H9 (cell line): ENCODE results near the gene CDK17. TPM values are rescaled to one million over a fixed set of nuclear protein-coding genes. Genes with fewer than 3 reads are reported as not detected.

Experiments
- DNase-seq: peaks from one replicate; pipeline ENCODE4 v3.0.0-alpha.2; 2017
- H2AFZ ChIP-seq: one replicate; pipeline ENCODE4 v1.6.1; 2013; ENCODE audit warnings: mild to moderate bottlenecking, low read length, control low read depth, moderate library complexity
- H2AK5ac ChIP-seq: 2 replicates; pipeline ENCODE4 v1.6.1; 2013; ENCODE audit warnings: low read length, control low read depth, mixed read lengths; ENCODE audit not compliant: insufficient read length
- H2BK120ac ChIP-seq: one replicate; pipeline ENCODE4 v1.6.1; 2013; ENCODE audit warnings: low read depth, mild to moderate bottlenecking, low read length, control low read depth, inconsistent platforms; ENCODE audit not compliant: poor library complexity, severe bottlenecking
- H2BK12ac ChIP-seq: 2 replicates; pipeline ENCODE4 v1.6.1; 2013; ENCODE audit warnings: low read length, control low read depth, mixed read lengths, low read depth; ENCODE audit not compliant: insufficient read length
- H2BK15ac ChIP-seq: 2 replicates; pipeline ENCODE4 v1.6.1; 2013; ENCODE audit warnings: low read depth, low read length, control low read depth
- H2BK20ac ChIP-seq: one replicate; pipeline ENCODE4 v1.6.1; 2013; ENCODE audit warnings: low read depth, mild to moderate bottlenecking, low read length, control low read depth, inconsistent platforms; ENCODE audit not compliant: poor library complexity, severe bottlenecking
- H2BK5ac ChIP-seq: 2 replicates; pipeline ENCODE4 v1.6.1; 2013; ENCODE audit warnings: low read length, control low read depth, mixed read lengths; ENCODE audit not compliant: insufficient read length
- H3K14ac ChIP-seq: 2 replicates; pipeline ENCODE4 v1.6.1; 2013; ENCODE audit warnings: low read length, control low read depth; ENCODE audit not compliant: insufficient read depth
- H3K18ac ChIP-seq: 2 replicates; pipeline ENCODE4 v1.6.1; 2013; ENCODE audit warnings: low read depth, mild to moderate bottlenecking, mixed read lengths, low read length, control low read depth; ENCODE audit not compliant: insufficient read length
- H3K23ac ChIP-seq: 2 replicates; pipeline ENCODE4 v1.6.1; 2013; ENCODE audit warnings: low read length, control low read depth, mixed read lengths, low read depth; ENCODE audit not compliant: insufficient read length
- H3K23me2 ChIP-seq: 2 replicates; pipeline ENCODE4 v1.6.1; 2013; ENCODE audit warnings: low read depth, mild to moderate bottlenecking, mixed read lengths, low read length, control low read depth; ENCODE audit not compliant: insufficient read length, poor library complexity, severe bottlenecking
- H3K27ac ChIP-seq: 2 replicates; pipeline ENCODE4 v1.5.1; 2013; ENCODE audit warnings: low read length, control low read depth, mixed read lengths, low read depth; ENCODE audit not compliant: insufficient read length
- H3K27me3 ChIP-seq: 2 replicates; pipeline ENCODE4 v1.6.1; 2013; ENCODE audit warnings: low read length, control low read depth, inconsistent platforms; ENCODE audit not compliant: insufficient read depth
- H3K4ac ChIP-seq: 2 replicates; pipeline ENCODE4 v1.6.1; 2013; ENCODE audit warnings: low read depth, mild to moderate bottlenecking, control low read depth, inconsistent platforms, low read length, moderate library complexity
- H3K4me1 ChIP-seq: 2 replicates; pipeline ENCODE4 v1.6.1; 2013; ENCODE audit warnings: low read length, control low read depth, inconsistent platforms; ENCODE audit not compliant: insufficient read depth
- H3K4me2 ChIP-seq: 2 replicates; pipeline ENCODE4 v1.6.1; 2013; ENCODE audit warnings: low read length, control low read depth, mixed read lengths; ENCODE audit not compliant: insufficient read length, insufficient read depth
- H3K56ac ChIP-seq: 2 replicates; pipeline ENCODE4 v1.6.1; 2013; ENCODE audit warnings: low read depth, mild to moderate bottlenecking, mixed read lengths, low read length, control low read depth; ENCODE audit not compliant: insufficient read length
- H3K79me1 ChIP-seq: 2 replicates; pipeline ENCODE4 v1.6.1; 2013; ENCODE audit warnings: low read depth, mild to moderate bottlenecking, moderate library complexity, low read length, control low read depth, inconsistent platforms; ENCODE audit not compliant: insufficient read depth, poor library complexity, severe bottlenecking
- H3K79me2 ChIP-seq: 2 replicates; pipeline ENCODE4 v1.6.1; 2013; ENCODE audit warnings: low read length, control low read depth, inconsistent platforms; ENCODE audit not compliant: insufficient read depth
- H3K9ac ChIP-seq: 2 replicates; pipeline ENCODE4 v1.6.1; 2013; ENCODE audit warnings: low read length, control low read depth, mixed read lengths; ENCODE audit not compliant: insufficient read length; ENCODE audit errors: extremely low read depth
- H3K9me3 ChIP-seq: one replicate; pipeline ENCODE4 v1.6.1; 2013; ENCODE audit warnings: low read depth, low read length, inconsistent platforms; ENCODE audit not compliant: control insufficient read depth
- H3T11ph ChIP-seq: one replicate; pipeline ENCODE4 v1.6.1; 2013; ENCODE audit warnings: mild to moderate bottlenecking, low read length, control low read depth, inconsistent platforms
- H4K20me1 ChIP-seq: one replicate; pipeline ENCODE4 v1.6.1; 2013; ENCODE audit not compliant: control insufficient read depth, insufficient read length, insufficient read depth
- H4K5ac ChIP-seq: 2 replicates; pipeline ENCODE4 v1.6.1; 2013; ENCODE audit warnings: low read depth, mild to moderate bottlenecking, mixed read lengths, low read length, control low read depth; ENCODE audit not compliant: insufficient read length
- H4K8ac ChIP-seq: replicated peaks from 2 replicates; pipeline ENCODE4 v1.6.1; 2013; ENCODE audit warnings: low read length, control low read depth, mixed read lengths, low read depth; ENCODE audit not compliant: insufficient read length
- H4K91ac ChIP-seq: 2 replicates; pipeline ENCODE4 v1.6.1; 2013; ENCODE audit warnings: low read depth, mild to moderate bottlenecking, moderate library complexity, mixed read lengths, low read length, control low read depth; ENCODE audit not compliant: insufficient read length
- H3K27ac Mint-ChIP-seq, 3 experiments: 2 replicates in 2 of 3; 3 replicates in 1 of 3; pipeline ENCODE4 v1.8.0; 2020 to 2021; ENCODE audit warnings: mixed read lengths in 3 of 3, mild to moderate bottlenecking in 1 of 3, moderate library complexity in 1 of 3
- H3K27me3 Mint-ChIP-seq: 2 replicates; pipeline ENCODE4 v1.8.0; 2021; ENCODE audit warnings: low read depth, mild to moderate bottlenecking, moderate library complexity, mixed read lengths
- H3K36me3 Mint-ChIP-seq, 3 experiments: 2 replicates in 2 of 3; 3 replicates in 1 of 3; pipeline ENCODE4 v1.8.0; 2020 to 2021; ENCODE audit warnings: low read depth in 3 of 3, mixed read lengths in 3 of 3; ENCODE audit not compliant: insufficient read depth in 1 of 3
- H3K4me1 Mint-ChIP-seq, 2 experiments: 2 replicates each; pipeline ENCODE4 v1.8.0; 2020; ENCODE audit warnings: mixed read lengths in 2 of 2
- H3K4me3 Mint-ChIP-seq, 2 experiments: 2 replicates in 1 of 2; 3 replicates in 1 of 2; pipeline ENCODE4 v1.8.0; 2020 to 2021; ENCODE audit warnings: mild to moderate bottlenecking in 2 of 2, mixed read lengths in 2 of 2, moderate library complexity in 1 of 2
- H3K9me3 Mint-ChIP-seq, 2 experiments: 2 replicates in 1 of 2; 3 replicates in 1 of 2; pipeline ENCODE4 v1.8.0; 2020; ENCODE audit warnings: mild to moderate bottlenecking in 2 of 2, mixed read lengths in 2 of 2, moderate library complexity in 1 of 2
- WGBS: extraction: QIAGEN DNeasy Blood & Tissue Kit; methylation state at CpG from one replicate; pipeline ENCODE4 v1.1.7; 2013; ENCODE audit warnings: missing lambda C conversion rate, low lambda C conversion rate, mixed read lengths; ENCODE audit not compliant: insufficient read length; ENCODE audit errors: extremely low coverage; 5-methylcytosine and 5-hydroxymethylcytosine counted together
- total RNA-seq: library from RNA; stranded (reverse); gene quantifications from 2 replicates; pipeline ENCODE4 v1.2.1, GENCODE V29; 2021
- TF ChIP-seq, protein P1 (sequence below): fragments of 200-600 bp; sonication (generic); conservative IDR thresholded peaks from 3 replicates; pipeline ENCODE4 v1.8.0; 2021; ENCODE audit warnings: antibody characterized with exemption, mild to moderate bottlenecking

The CDK17 gene
- total RNA-seq, 1 experiment from 2014 or later: 28.8 TPM

DNA sequence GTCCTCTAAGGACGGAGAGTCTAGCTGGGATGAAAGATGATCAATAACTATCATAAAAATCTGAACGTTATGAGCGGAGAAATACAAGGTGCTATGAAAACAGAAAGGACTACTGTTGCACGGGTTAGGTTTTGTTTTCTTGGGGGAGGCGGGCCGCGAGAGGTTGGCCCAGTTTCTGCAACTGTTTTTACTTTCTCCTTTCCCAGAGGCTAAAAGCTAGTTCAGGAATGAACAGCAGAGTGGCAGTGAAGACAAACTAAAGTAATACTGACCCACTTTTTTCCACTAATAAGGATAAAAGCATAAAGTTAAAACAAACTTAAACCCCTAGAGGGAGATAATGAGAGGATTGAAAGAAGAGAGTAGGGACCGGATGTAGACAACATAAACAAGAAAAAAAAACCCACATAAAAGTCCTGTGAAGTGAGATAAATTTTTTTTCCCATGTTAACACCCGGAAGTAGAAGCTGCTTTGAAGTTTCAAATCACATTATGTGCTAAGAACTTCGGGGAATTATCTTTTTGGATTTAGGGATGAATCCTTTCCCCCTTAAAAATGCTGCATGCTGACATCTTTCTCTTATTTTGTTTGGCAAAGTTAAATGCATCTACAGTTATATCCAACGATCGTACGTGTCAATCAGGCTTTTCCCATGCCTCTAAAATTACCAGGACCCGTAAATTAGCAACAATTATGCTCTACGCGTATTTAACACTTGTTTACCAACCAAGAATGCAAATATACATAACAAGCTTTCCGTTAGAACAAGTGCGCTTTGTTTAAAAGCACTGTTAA lies 1.0 kb upstream of the CDK17 start:
- H3K4me1 Mint-ChIP-seq: peaks cover 48 to 50% of the 10 kb centered on the region in 2 experiments
- peaks cover 14% of the 10 kb centered on the region for H3K23me2 ChIP-seq
- peak overlapping the region; percentile 79 to 88 for H3K4me3 Mint-ChIP-seq
- H3T11ph ChIP-seq: no peak overlapping the region
- H2BK20ac ChIP-seq: no peak overlapping the region
- TF ChIP-seq, protein P1, sequence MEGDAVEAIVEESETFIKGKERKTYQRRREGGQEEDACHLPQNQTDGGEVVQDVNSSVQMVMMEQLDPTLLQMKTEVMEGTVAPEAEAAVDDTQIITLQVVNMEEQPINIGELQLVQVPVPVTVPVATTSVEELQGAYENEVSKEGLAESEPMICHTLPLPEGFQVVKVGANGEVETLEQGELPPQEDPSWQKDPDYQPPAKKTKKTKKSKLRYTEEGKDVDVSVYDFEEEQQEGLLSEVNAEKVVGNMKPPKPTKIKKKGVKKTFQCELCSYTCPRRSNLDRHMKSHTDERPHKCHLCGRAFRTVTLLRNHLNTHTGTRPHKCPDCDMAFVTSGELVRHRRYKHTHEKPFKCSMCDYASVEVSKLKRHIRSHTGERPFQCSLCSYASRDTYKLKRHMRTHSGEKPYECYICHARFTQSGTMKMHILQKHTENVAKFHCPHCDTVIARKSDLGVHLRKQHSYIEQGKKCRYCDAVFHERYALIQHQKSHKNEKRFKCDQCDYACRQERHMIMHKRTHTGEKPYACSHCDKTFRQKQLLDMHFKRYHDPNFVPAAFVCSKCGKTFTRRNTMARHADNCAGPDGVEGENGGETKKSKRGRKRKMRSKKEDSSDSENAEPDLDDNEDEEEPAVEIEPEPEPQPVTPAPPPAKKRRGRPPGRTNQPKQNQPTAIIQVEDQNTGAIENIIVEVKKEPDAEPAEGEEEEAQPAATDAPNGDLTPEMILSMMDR: peak; percentile 40; the same call in 2 of the 3 replicates
- no peak overlapping the region for H2AK5ac ChIP-seq
- H4K8ac ChIP-seq: no peak overlapping the region
- H3K23ac ChIP-seq: no peak overlapping the region
- no peak for DNase-seq
- no peak overlapping the region for H2BK120ac ChIP-seq
- H3K36me3 Mint-ChIP-seq: no peaks in the 10 kb centered on the region
- no peaks in the 10 kb centered on the region for H3K9me3 ChIP-seq
- H3K4me2 ChIP-seq: peak overlapping the region; percentile 75
- no peak overlapping the region for H2BK5ac ChIP-seq
- no peak overlapping the region for H3K4ac ChIP-seq
- no peak overlapping the region for H4K91ac ChIP-seq
- no peaks in the 10 kb centered on the region for H3K79me1 ChIP-seq
- no peak overlapping the region for H3K56ac ChIP-seq
- no peak overlapping the region for H3K18ac ChIP-seq
- peak overlapping the region in 2 of 3 experiments; percentile 52; a peak in 4 of 7 replicates for H3K27ac Mint-ChIP-seq
- no peaks in the 10 kb centered on the region for H4K20me1 ChIP-seq
- H4K5ac ChIP-seq: no peak overlapping the region
- no peak overlapping the region for H2BK15ac ChIP-seq
- no peaks in the 10 kb centered on the region for H3K9me3 Mint-ChIP-seq
- no peaks in the 10 kb centered on the region for H3K4me1 ChIP-seq
- no peaks in the 10 kb centered on the region for H3K27me3 ChIP-seq
- H3K79me2 ChIP-seq: peaks cover 3% of the 10 kb centered on the region; the same call in 1 of the 2 replicates
- no peak overlapping the region for H2AFZ ChIP-seq
- H3K27me3 Mint-ChIP-seq: no peaks in the 10 kb centered on the region; the same call in 1 of the 2 replicates
- no CpG with 5 or more reads among the region's 18 CpGs for WGBS
- H3K14ac ChIP-seq: no peak overlapping the region
- no peak overlapping the region for H2BK12ac ChIP-seq
- H3K27ac ChIP-seq: peak overlapping the region; percentile 7
- H3K9ac ChIP-seq: peak overlapping the region; percentile 43
